ENCODE measurements around the gene PTPRF.

DNA sequence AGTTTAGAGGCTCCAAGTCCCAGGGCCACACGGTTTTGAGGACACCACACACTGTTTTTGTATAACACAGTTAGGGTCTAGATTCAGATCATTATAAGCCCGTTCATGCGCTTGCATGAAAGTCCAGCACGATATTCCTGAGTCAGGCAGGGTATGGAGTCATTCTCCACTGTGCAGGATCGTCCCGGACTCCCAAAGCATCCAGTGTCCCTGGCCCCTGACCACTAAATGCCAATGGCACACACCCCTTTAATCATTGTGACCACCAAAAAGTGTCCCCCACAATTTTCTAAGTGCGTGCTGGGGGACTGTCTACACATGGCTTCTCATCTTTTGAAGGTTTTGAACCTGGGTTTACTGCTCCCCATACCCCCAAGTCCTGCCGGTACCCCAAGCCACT lies 27.1 kb upstream of the PTPRF start:
- TF ChIP-seq, protein P1, sequence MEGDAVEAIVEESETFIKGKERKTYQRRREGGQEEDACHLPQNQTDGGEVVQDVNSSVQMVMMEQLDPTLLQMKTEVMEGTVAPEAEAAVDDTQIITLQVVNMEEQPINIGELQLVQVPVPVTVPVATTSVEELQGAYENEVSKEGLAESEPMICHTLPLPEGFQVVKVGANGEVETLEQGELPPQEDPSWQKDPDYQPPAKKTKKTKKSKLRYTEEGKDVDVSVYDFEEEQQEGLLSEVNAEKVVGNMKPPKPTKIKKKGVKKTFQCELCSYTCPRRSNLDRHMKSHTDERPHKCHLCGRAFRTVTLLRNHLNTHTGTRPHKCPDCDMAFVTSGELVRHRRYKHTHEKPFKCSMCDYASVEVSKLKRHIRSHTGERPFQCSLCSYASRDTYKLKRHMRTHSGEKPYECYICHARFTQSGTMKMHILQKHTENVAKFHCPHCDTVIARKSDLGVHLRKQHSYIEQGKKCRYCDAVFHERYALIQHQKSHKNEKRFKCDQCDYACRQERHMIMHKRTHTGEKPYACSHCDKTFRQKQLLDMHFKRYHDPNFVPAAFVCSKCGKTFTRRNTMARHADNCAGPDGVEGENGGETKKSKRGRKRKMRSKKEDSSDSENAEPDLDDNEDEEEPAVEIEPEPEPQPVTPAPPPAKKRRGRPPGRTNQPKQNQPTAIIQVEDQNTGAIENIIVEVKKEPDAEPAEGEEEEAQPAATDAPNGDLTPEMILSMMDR (IDR thresholded peaks at IDR 0.05; ENCODE audit: low read depth, low read length), result no peak
- TF ChIP-seq EZH2phosphoT487 (IDR thresholded peaks at IDR 0.05; ENCODE audit: low read depth), result no peak

All from OCI-LY3 (cell line).